Astrocyte (in vitro differentiated cells and primary cell): Measurements from ENCODE around the gene PTPRB. TPM values are rescaled to one million over a fixed set of nuclear protein-coding genes. Genes with fewer than 3 reads are reported as not detected.
A peak's percentile ranks its signal among the peaks of the same experiment; 100 is the strongest.

Experiments used
- DNase-seq: peaks from one replicate; pipeline ENCODE4 v3.0.0-alpha.2; 2010; ENCODE audit warnings: low read depth
- FAIRE-seq: peaks from 2 replicates; lab custom pipeline; 2011; peaks lifted over from hg19 to GRCh38; lab: Jason Lieb, UNC
- H2AFZ ChIP-seq: 2 replicates; pipeline ENCODE4 v1.6.0; 2012; ENCODE audit warnings: low read depth, low read length, inconsistent platforms
- H3K27ac ChIP-seq: 2 replicates; pipeline ENCODE4 v1.5.1; 2011; ENCODE audit warnings: low read depth, low read length, inconsistent platforms
- H3K27me3 ChIP-seq: 2 replicates; pipeline ENCODE4 v1.6.0; 2011; ENCODE audit warnings: low read length, inconsistent platforms; ENCODE audit not compliant: insufficient read depth
- H3K36me3 ChIP-seq: 2 replicates; pipeline ENCODE4 v1.5.1; 2011; ENCODE audit warnings: low read length, inconsistent platforms; ENCODE audit not compliant: insufficient read depth
- H3K4me1 ChIP-seq: 2 replicates; pipeline ENCODE4 v1.5.1; 2011; ENCODE audit warnings: low read length, inconsistent platforms; ENCODE audit not compliant: insufficient read depth
- H3K4me2 ChIP-seq: 2 replicates; pipeline ENCODE4 v1.6.0; 2012; ENCODE audit warnings: low read length, inconsistent platforms
- H3K4me3 ChIP-seq: 2 replicates; pipeline ENCODE4 v1.5.1; 2011; ENCODE audit warnings: low read depth, mild to moderate bottlenecking, low read length, inconsistent platforms; ENCODE audit not compliant: insufficient read depth
- H3K79me2 ChIP-seq: 2 replicates; pipeline ENCODE4 v1.6.0; 2012; ENCODE audit warnings: mild to moderate bottlenecking, low read length, inconsistent platforms; ENCODE audit not compliant: insufficient read depth
- H3K9ac ChIP-seq: 2 replicates; pipeline ENCODE4 v1.6.0; 2012; ENCODE audit warnings: mild to moderate bottlenecking, low read length, inconsistent platforms
- H3K9me3 ChIP-seq: 2 replicates; pipeline ENCODE4 v1.5.1; 2012; ENCODE audit warnings: low read depth, mild to moderate bottlenecking, low read length, inconsistent platforms; ENCODE audit not compliant: insufficient read depth
- H4K20me1 ChIP-seq: 2 replicates; pipeline ENCODE4 v1.6.0; 2012; ENCODE audit warnings: low read length, inconsistent platforms; ENCODE audit not compliant: insufficient read depth
- H3K27ac Mint-ChIP-seq: one replicate; pipeline ENCODE4 v1.8.0; 2021; ENCODE audit warnings: mild to moderate bottlenecking, mixed read lengths; ENCODE audit not compliant: unreplicated experiment
- H3K27me3 Mint-ChIP-seq: one replicate; pipeline ENCODE4 v1.8.0; 2021; ENCODE audit warnings: low read depth, mixed read lengths; ENCODE audit not compliant: unreplicated experiment
- H3K36me3 Mint-ChIP-seq: one replicate; pipeline ENCODE4 v1.8.0; 2021; ENCODE audit warnings: low read depth, mixed read lengths; ENCODE audit not compliant: unreplicated experiment
- H3K4me1 Mint-ChIP-seq: one replicate; pipeline ENCODE4 v1.8.0; 2021; ENCODE audit warnings: low read depth, mixed read lengths; ENCODE audit not compliant: unreplicated experiment
- H3K4me3 Mint-ChIP-seq: one replicate; pipeline ENCODE4 v1.8.0; 2021; ENCODE audit warnings: mild to moderate bottlenecking, moderate library complexity, mixed read lengths; ENCODE audit not compliant: unreplicated experiment
- H3K9me3 Mint-ChIP-seq: one replicate; pipeline ENCODE4 v1.8.0; 2021; ENCODE audit warnings: mild to moderate bottlenecking, mixed read lengths; ENCODE audit not compliant: unreplicated experiment
- CTCF ChIP-seq: IDR thresholded peaks from 2 replicates; pipeline ENCODE4 v1.5.1; 2011; ENCODE audit warnings: low read depth, mild to moderate bottlenecking, inconsistent platforms, low read length, moderate library complexity; ENCODE audit not compliant: insufficient read depth
- EZH2 ChIP-seq: IDR thresholded peaks from 2 replicates; pipeline ENCODE4 v1.6.1; 2012; ENCODE audit warnings: mild to moderate bottlenecking, low read length, inconsistent platforms; ENCODE audit not compliant: insufficient read depth
- total RNA-seq: library from RNA; stranded (reverse); gene quantifications from 2 replicates; pipeline ENCODE4 v1.2.1, GENCODE V29; 2021

PTPRB gene
- total RNA-seq, 1 donor from 2014 or later = 2.5 TPM

- Histone ChIP-seq H3K4me3 (no peak overlapping the region), H4K20me1 (no peaks in the 10 kb centered on the region), H3K36me3 (no peaks in the 10 kb centered on the region), H3K27ac (no peak overlapping the region), H3K79me2 (no peaks in the 10 kb centered on the region), H2AFZ (no peak overlapping the region), H3K4me2 (no peak overlapping the region), H3K4me1 (no peaks in the 10 kb centered on the region), H3K9me3 (no peaks in the 10 kb centered on the region), H3K27me3 (no peaks in the 10 kb centered on the region), H3K9ac (no peak overlapping the region)
- Mint-ChIP-seq H3K27ac (no peak overlapping the region), H3K27me3 (no peaks in the 10 kb centered on the region), H3K4me1 (no peaks in the 10 kb centered on the region), H3K36me3 (no peaks in the 10 kb centered on the region), H3K4me3 (no peak overlapping the region), H3K9me3 (peaks cover 1% of the 10 kb centered on the region)
- DNase-seq (peak; percentile 44), FAIRE-seq (no peak)
- TF ChIP-seq EZH2 (no peak), CTCF (no peak)
Measured at GRCh38 chr12:70487440-70487839, 149.8 kb downstream of the PTPRB start.

GRCh38 chr12:70486588-70486987 lies 150.6 kb downstream of the PTPRB start:
- H3K9ac ChIP-seq = no peak overlapping the region
- FAIRE-seq (no peak), DNase-seq (peak; percentile 13)
- no peak for TF ChIP-seq EZH2
- no peak for TF ChIP-seq CTCF
- no peak overlapping the region for H3K4me2 ChIP-seq
- no peak overlapping the region for H3K27ac Mint-ChIP-seq
- no peaks in the 10 kb centered on the region for H3K27me3 ChIP-seq
- no peak overlapping the region for H2AFZ ChIP-seq
- H3K4me3 ChIP-seq = no peak overlapping the region
- H3K4me3 Mint-ChIP-seq = no peak overlapping the region
- no peaks in the 10 kb centered on the region for H3K9me3 ChIP-seq
- H3K27ac ChIP-seq = no peak overlapping the region
- peaks cover 1% of the 10 kb centered on the region for H3K9me3 Mint-ChIP-seq
- H3K36me3 ChIP-seq = no peaks in the 10 kb centered on the region
- no peaks in the 10 kb centered on the region for H3K4me1 Mint-ChIP-seq
- peaks cover 2% of the 10 kb centered on the region for H3K27me3 Mint-ChIP-seq
- no peaks in the 10 kb centered on the region for H3K79me2 ChIP-seq
- no peaks in the 10 kb centered on the region for H3K4me1 ChIP-seq
- no peaks in the 10 kb centered on the region for H3K36me3 Mint-ChIP-seq
- no peaks in the 10 kb centered on the region for H4K20me1 ChIP-seq

GRCh38 chr12:70485704-70486103 lies 151.5 kb downstream of the PTPRB start:
- TF ChIP-seq CTCF = no peak
- TF ChIP-seq EZH2 = no peak
- Histone ChIP-seq H2AFZ (no peak overlapping the region), H3K4me1 (no peaks in the 10 kb centered on the region), H3K79me2 (no peaks in the 10 kb centered on the region), H3K27me3 (no peaks in the 10 kb centered on the region), H3K9ac (no peak overlapping the region), H3K4me2 (no peak overlapping the region), H3K36me3 (no peaks in the 10 kb centered on the region), H4K20me1 (no peaks in the 10 kb centered on the region), H3K27ac (no peak overlapping the region), H3K9me3 (no peaks in the 10 kb centered on the region), H3K4me3 (no peak overlapping the region)
- Mint-ChIP-seq H3K27ac (no peak overlapping the region), H3K36me3 (no peaks in the 10 kb centered on the region), H3K9me3 (no peaks in the 10 kb centered on the region), H3K4me3 (no peak overlapping the region), H3K27me3 (peaks cover 2% of the 10 kb centered on the region), H3K4me1 (no peaks in the 10 kb centered on the region)
- FAIRE-seq (no peak), DNase-seq (no peak)
